Activated gamma-delta T cell (primary cell): ENCODE results near the gene LTB4R.
A peak's percentile ranks its signal among the peaks of the same experiment; 100 is the strongest.

ENCODE experiments used
- DNase-seq: peaks from one replicate; lab custom pipeline; 2025; lab: John Stamatoyannopoulos, UW

LTB4R gene

DNA sequence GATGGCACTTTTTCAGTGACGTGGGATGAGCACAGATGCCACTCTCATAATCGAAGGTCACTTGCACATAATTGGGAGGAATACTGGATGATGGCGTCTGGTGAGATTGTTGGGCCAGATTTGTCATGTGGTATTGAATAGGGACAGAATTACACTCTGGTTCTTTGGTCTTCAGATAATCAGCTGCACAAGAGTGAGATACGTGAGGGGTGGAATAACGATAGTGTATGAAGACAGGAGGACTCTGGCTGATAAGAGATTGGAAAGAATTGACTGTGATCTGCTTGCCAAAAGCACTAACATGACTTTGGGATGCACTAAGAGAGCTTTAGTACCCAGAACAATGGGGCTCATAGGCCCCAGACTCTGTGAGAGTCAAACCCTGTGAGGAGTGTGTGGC is 32.9 kb upstream of the LTB4R start:
- DNase-seq = no peak

DNA sequence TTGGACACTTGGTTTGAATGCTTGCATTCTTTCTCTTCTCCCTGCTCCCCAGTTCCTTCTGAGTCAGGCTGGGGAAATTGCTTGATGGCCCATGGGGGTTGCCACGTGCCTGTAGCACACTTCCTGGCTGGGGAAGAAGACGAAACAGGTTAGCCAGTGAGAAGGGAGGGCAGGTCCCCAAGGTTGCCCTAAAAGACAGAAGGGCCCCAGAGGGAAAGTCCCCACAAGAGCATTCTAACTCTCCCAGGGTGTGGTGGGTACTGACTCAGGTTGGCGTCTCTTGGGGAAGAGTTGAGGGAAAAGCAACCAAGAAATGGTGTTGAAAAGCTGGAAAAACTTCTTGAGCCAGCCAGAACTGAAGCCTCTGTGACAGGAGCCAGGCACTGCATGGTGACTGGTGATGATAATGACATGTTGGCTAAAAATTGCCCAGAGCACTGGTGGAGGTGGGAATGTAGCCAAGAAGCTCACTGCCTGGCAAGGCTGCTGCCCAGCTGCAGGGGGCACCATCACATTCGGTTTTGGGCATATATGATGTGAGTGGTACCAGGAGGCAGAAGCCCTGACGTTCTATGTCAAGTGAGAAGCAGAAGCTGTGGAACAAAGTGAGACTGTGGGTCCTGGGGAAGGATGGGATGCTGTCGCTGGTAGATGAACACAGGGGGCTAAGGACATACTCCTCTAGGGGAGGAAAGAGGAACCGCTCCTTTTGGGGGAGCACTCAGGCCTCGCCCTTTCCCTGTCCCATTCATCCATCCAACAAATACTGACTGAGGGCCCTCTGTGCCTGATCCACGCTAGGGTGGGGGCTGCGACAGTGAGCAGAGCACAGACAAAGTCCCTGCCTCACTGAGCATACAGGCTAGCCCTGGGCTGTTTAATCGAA is 31.8 kb upstream of the LTB4R start:
- DNase-seq = no peak

DNA sequence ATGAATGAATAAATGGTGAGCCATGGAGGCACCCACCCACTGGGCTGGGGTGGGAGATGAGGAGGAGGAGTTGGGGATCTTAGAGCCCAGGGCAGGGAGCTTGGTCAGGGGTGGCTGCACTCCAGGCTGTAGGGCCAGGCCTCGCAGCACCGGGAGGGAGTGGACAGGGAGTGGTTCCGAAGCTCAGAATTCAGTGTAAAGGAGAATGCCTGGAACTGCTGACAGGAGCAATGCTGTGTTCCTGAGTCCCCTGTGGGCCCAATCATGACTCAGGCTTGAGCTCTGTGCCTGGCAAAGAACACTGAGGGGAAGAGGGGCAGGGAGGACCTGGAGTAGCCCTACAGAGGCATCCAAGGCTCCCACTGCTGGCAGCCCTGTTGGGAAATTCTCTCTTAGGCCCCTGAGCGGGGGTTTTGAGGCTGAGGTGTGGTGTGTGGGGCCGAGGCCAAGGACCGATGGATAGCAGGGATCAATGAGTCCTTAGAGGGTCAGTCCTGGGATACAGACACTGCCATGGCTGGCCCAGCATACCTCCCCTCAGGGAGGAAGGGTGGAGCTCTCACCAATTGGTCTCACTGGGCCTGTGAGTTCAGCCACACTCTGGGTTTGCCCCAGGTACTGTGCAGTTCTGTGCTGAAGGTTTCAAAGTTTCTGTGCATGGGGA is 30.4 kb upstream of the LTB4R start:
- no peak for DNase-seq

DNA sequence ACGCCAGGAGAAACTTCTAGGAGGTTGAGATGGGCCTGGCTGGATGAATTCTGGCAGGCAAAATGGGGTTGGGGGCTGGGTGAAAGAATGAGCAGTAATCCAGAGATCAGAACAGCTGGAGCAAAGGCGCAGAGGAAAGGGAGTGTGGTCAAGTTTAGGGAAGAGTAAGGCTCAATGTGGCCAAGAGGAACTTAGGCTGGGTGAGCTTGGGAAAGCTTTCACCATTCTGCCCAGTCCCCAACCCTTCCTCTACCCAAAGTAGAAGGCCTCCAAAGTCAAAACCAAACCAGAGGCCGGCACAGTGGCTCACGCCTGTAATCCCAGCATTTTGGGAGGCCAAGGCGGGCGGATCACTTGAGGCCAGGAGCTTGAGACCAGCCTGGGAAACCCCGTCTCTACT is 29.7 kb upstream of the LTB4R start:
- no peak for DNase-seq

DNA sequence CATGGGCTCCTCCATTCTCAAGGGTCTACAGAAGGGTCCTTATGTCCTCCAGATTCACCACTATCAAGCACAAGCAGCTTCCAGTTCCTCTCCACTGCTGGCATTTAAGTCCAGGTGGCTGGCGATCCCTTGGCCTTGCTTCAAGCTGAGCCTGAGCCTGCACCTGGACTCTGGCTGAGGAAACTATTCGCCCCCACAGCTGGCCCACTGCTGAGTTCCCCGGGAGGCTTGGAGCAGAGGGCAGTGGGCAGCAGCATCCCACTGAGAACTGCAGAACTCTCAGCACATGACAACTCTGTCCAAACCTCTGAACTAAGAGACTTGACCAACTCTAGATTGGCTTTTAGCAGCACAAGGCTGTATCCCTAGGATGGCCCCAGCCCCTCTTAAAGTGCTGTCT is 28.6 kb upstream of the LTB4R start:
- no peak for DNase-seq

DNA sequence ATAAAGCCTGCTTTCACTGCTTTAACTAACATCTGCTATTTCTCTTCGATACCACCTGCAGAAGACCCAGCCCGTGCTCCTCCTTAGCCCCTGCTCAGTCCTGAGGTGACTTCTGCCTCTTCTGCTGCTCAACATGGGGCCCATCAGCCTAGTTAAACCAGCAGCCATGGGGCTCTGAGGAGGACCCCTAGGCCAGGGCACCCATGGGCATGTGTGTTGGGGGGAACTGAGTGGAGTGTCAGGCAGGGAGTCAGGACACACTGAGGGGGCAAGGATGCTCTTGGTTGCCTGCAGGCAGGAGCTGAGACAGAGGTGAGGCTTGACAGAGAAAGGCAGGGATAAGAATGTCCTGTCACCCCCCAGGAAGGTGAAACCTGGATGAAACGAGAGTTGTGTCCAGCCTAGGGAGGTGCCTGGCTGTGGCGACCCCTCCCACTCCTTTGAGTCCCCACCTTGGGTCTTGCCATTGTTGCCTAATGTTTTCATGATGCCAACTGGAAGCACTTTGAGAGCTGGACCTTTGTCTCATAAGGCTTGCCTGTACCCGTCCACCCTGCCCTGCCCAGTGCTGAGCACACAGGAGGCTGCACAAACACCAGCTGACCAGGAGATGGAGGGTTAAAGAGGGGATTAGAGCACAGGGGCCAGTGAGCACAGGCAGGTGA is 27.4 kb upstream of the LTB4R start:
- DNase-seq = no peak

DNA sequence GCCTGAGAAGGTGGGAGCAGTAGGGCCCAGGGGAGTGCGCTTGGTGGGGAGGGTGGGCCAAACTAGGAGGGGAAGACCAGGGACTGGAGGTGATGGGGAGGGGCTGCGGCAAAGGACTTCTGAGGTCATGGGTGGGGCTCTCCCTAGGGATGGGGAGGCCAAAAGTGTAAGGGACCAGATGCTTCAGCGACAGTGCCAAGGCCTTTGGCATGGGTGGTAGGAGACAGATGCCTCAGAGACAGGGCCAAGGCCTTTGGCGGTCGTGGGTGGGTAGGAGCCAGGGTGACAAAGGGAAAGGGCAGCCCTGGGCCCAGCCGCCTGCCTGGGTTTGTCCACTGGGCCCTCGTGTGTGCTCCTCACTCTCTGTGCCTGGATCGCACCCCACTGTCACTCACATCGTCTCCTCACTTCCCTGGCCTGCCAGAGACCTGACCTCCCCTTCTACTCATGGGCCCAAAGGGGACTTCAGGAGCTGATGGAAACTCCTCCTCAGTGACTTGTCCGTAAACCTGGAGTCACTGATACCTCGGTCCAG is 26.7 kb upstream of the LTB4R start:
- no peak for DNase-seq

DNA sequence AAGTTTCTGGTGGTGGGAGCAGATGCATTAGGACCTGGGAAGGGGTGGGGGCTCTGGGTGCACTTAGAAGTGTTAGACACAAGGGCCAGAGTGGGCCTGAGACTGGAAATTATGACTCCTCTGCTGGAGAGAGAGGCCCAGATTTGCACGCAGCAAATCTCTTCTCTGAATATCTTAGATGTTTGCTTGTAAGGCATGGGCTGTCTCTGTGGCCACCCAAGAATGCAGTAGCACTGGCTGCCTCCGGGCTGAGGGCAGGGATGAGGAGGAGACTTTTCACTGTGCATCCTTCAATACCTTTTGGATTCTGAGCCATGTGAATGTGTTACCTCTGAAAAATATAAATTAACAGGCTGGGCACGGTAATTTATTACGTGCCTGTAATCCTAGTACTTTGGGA is 26.0 kb upstream of the LTB4R start:
- no peak for DNase-seq

DNA sequence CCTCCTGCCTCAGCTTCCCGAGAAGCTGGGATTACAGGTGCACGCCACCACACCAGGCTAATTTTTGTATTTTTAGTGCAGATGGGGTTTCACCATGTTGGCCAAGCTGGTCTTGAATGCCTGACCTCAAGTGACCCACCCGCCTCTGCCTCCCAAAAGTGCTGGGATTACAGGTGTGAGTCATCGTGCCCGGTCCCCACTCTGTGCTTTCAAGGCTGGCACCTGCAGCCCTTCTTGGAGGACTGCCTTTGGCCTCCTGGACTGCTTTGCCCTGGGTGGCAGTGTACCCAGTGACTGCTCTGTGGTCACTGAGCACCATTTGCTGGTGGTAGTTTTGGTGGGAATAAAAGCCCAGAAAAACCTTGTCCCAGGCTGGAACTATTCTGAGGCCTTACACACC is 24.3 kb upstream of the LTB4R start:
- no peak for DNase-seq

DNA sequence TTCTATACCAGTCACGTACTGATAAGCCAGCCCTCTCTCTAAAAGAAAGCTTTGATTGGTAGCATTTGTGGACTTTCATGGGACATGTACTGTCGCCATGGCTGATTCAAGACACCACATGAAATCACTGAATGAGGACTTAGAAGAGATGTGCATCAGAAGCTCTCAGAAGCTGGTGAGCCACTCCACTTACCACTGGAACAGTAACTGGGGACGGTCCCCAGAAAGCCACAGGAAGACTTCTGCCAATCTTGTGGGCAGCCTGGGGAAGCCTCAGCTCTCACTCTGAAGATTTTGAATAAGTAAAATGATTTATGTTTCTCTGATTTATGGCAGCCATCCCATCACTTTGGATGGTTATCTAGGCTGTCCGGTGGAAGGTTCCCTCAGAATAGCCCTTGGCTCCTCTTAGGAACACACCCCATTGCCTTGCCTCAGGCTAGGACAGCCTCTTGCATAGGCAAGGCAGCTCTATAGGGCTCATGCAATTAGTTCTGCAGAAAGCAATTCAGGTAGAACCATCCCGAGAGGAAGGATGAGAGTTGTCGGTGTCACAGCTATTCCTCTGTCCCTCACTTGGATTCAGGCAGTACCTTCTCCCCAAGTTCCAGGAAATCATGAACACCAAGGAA is 21.5 kb upstream of the LTB4R start:
- no peak for DNase-seq

DNA sequence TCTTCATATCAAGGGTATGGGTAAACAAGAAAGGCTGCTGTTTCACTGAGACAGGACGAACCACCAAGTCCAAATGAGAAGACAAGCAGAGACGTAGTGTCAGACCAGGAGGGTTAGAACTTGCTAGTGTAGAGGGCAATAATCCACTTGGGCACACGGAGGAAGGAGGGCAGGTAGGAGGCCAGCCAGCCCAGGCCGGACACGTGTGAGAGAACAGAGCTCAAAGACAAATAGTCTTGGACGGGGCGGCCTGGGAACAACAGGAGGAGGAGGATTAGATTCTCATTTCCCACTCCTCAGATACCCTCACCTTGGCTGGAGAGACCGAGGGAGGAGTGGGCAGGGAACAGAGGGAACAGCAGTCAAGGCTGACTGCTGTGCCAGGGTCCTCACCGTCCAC is 20.6 kb upstream of the LTB4R start:
- DNase-seq = no peak

DNA sequence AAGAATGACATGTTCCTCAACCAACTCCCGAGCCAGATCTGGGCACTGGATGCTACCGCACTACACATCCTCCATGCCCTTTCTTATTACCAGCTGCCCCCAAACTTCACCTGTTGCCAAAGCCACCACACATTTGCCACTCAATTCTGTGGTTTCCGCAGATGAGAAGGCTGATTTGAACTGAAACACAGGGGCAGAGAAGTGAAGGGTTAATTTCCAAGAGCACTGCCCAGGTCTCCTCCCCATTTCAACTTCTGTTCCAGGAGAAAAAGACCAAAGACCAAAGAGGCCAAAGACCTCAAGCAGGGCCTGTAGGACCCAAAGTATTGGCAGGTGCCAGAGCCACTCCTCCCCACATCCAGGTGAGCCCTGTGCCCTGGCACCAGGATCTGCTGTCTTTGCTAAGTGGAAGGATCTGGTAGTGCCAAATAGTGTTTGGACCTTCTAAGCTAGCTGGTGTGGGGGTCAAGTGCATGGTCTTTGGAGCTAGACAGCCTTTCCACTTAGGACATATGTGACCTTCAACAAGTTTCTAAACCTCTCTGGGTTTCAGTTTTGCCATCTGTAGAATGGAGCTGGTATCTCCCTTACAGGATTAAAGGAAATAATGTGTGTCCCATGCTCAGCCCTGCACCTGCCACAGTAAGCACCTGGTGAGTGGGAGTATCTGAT is 19.7 kb upstream of the LTB4R start:
- no peak for DNase-seq

DNA sequence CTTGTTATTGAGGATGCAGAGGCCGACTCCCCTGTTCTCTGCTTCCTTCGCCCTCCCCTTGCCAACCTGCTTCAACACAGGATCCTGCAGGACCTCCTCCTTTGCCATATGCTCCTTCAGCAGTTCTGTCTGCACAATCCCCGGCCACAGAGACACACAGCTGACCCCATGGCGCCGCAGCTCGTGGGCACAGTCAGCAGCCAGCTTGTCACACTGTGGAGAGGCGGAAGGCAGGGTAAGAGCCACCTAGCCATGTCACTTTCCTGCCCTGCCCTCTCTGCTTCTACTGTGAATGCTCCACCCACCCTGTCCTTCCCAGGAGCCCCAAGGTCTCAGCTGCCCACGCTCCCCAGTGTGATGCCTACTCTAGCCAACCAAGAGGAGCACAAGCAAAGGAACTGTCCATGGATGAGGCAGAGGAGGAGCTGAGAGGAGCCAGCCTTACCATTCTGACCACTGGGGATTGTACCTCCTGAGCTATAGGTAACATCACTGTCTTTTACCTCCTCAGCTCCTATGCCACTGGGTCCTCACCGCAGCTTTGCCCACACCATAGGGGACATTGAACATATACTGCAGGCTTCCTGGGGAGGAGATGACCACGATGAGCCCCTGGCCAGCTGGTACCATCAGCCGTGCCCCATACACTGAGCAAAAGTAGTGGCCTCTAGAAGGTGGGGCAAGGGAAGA is 19.0 kb upstream of the LTB4R start:
- DNase-seq = no peak

DNA sequence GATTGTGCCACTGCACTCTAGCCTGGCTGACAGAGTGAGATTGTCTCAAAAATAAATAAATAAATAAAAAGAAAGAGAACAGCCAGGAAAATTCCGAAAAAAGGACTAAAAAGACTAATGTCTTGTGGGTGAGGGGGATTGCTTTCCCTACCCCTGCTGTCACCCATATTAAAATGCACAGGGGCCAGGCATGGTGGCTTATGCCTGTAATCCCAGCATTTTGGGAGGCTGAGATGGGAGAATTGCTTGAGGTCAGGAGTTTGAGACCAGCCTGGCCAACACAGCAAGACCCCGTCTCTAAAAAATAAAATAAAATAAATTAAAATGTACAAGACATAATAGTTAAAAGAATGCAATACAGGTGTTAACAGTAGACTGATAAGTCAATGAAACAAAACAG is 17.8 kb upstream of the LTB4R start:
- no peak for DNase-seq

DNA sequence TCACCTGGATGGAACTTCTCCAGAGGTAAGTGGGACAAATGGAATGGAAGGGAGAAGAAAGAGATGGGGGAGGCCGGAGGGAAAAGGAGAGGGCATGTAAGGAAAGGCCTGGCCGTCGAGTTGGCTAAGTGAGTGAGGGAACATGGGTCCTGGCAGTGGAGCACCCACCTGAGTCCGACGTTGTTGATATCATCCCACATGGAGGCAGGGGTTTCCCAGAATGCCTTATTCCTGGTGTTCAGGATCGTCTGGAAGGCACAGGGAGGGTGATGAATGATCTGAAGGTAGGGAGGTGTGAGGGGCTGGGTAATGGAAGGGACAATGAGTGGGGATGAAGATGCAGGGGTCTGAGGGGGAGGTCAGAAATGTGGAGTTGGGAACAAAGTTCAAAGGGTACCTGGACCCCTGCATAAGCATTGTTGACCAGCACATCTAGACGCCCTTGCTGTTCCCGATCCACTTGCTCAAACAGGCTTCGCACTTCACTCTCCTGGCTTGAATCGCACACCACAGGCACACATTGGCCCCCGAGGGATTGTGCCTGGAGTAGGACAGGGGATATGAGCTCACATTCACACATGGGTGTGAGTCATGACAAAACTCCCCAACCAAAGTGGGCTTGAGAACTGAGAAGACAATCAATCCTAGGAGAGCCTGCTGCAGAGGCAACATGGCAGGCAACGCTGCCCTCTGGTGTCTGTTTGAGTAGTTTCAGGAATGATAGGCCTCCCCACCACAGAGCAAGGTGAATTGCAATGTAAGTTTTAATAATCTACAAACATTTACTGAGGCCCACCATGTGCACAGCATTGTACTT is 14.8 kb upstream of the LTB4R start:
- no peak for DNase-seq

DNA sequence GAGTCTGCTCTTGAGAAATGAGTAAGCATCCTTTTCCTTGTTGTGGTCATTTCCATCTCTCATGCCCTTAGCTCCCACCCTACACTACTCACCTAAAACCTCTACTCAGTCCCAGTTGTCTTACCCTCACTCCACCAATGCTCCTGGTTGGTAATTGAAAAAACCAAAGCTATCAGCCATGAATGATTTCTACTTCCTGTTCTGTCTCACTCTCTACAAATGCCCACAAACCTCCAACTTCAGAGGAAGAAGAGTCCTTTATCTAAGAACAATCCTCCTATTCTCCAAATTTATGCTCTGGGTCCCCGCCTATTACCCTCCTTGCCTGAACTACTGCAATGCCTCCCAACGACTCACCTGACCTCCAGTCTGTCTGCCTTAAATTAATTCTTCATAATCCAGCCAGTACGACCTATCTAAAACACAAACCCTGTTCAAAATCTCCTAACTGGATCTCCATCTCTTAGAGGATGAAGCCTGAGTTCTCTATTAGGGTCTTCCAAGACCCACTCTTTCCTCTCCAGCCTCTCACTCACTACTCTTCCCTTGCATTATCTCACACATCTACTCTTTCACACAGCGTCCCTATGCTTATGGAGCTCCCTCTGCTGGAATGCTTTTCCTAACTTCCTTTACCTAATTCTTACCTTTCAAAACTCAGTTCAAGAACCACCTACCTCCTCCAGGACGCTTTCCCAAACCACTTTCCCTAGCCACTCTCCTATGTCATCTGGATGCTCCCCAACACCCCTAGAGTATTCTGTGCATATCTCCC is 13.9 kb upstream of the LTB4R start:
- no peak for DNase-seq

DNA sequence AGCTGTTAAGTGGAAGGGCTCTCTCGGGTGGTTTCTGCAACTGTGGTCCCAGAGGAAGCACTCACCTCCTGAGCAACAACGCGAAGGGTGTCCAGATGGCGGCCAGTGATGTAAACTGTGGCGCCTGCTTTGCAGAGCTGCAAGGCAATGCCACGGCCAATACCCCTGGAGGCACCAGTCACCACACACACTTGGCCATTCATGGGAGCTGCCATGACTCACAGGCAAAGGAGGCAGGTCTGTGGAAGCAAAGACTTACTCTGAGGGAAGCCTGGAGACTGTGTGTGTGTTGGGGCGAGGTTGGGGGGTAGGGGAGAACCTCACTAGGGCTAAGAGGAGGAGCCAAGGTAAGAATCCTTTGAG is 12.4 kb upstream of the LTB4R start:
- no peak for DNase-seq

DNA sequence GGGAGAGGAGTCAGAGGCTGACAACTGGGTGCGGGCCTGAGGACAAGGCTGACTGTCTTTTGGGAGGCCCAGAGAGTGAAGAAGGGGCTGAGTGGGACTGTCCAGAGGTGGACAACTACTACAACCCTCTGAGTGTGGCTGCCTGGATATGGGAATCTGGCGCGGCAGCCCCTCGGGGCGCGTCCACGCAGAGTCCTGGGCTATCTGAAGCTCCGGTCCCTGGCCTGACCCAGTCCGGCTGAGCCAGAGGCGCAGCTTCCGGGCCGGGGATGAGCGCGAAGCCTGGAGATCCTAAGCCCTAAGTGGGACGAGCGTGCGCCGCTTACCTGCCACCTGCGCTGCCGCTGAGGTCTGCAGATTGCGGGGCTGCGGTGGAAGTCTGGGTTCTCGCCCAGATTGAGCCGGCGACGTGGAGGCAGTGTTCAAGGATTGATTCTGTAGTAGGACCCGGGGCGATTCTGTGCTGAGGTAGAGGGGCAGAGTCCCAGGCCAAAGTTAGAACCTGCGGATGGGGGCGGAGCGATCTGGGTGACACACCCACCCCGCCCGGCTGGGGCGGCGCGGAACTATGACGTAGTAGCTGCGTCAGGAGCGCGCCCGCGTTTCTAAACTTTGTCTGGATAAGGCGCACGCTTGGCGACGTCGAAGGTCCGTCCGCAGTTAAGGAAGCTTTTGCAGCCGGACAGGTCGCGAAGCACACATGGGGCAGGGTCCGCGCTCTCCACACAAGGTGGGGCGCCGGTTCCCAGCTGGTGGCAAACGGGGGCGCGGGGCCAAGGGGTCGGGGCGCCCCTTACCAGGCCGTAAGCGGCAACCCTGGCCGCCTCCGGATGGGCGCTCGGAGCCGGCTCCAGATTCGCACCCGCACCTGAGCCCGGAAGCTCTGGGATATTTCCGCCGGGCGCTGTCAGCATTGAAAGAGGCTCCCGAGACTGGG is 11.8 kb upstream of the LTB4R start, which contains the start of the genes DHRS1 and NOP9:
Gene DHRS1 (minus strand): TSS at position 526 of the 937 bp plus-strand sequence. CDS start 674 bp downstream, outside the sequence.
Gene NOP9 (plus strand): TSS at position 596 of the 937 bp plus-strand sequence. CDS start 105 bp downstream, at position 701.
- DNase-seq = peak; percentile 87
